Germinal center (tissue), 1 donor: ENCODE results near the gene AP1G1.
"Not testable (repeated sequence)": the region's sequence is repeated elsewhere in the genome, so short reads cannot be mapped to it uniquely, and the experiment has no call there.

ENCODE experiments used
- DNase-seq: peaks from one replicate; pipeline ENCODE4 v3.0.0; 2012; ENCODE audit warnings: mixed read lengths, low spot score

The AP1G1 gene

GRCh38 chr16:71698491-71698890, 110.1 kb downstream of the AP1G1 start:
- no peak for DNase-seq

GRCh38 chr16:71693164-71693563, 115.5 kb downstream of the AP1G1 start:
- no peak for DNase-seq

DNA sequence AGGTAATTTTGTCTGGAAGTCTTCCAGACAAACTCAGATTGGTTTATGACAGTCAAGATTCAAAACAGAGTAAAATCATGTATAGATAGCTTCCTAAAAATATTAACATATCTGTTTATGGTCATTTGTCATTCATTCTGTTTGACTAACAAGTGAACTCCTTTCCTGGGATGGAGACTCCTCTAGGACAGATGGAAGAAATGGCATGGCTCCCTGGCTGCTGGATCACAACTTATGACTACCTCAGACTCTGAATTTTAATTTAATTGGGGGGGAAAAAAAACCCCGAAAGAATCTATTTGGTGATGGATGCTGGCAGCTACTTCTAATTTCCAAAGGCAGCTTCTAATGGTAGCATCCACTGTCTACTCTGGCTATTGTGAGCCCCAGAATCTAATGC, 118.7 kb downstream of the AP1G1 start:
- no peak for DNase-seq

- no peak for DNase-seq
Observed at GRCh38 chr16:71687861-71688260, 120.8 kb downstream of the AP1G1 start.

DNA sequence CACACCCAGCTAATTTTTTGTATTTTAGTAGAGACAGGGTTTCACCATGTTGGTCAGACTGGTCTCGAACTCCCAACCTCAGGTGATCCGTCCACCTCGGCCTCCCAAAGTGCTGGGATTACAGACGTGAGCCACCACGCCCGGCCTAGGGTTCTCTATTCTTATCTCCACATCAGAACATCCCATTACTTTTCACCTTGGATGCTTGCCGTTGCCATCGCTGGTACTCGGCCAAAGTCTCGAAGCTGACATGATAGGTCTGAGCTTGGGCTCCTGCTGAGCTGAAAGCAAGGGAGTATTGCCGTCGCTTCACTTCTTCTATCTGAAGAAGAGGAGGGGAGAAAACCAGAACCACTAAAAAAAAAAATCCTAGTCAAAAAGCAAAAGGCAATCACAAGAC, 124.4 kb downstream of the AP1G1 start:
- DNase-seq, result not testable (repeated sequence)

DNA sequence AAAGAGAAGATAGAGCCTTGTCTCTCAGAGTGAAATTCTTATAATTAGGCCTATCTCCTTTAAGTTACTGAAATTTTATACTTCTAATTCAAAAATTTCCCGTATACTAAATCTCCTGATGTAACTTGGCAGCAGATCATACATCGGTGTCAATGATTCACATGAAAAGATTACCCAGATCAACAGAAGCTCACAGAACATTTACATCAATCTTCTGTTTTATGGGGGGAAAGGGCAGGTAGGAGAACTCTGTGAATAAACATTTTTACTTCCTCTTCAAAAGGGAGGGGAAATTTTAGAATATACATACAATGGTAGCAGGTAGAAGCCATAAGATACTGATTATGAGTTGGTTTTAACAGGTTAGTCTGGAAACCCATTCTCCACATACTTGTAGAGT, 127.3 kb downstream of the AP1G1 start:
- no peak for DNase-seq
